ENCODE results near the gene ZNF587. TPM values are rescaled to one million over a fixed set of nuclear protein-coding genes. Genes with fewer than 3 reads are reported as not detected.
A peak's percentile ranks its signal among the peaks of the same experiment; 100 is the strongest.

Gene ZNF587
- total RNA-seq, 1 experiment from 2014 or later = 25.9 TPM

- H3K79me2 ChIP-seq (ENCODE audit: insufficient read depth, low read length) = peaks cover 53% of the 10 kb centered on the region
- no peak overlapping the region for H2AFZ ChIP-seq (ENCODE audit: low read depth, low read length, poor library complexity, severe bottlenecking)
- peaks cover 0 to 25% of the 10 kb centered on the region in 2 experiments; a peak in 3 of 4 replicates for H3K4me1 ChIP-seq (ENCODE audit: control insufficient read depth in 1 of 2, insufficient read depth in 2 of 2, low read length in 2 of 2)
- ATAC-seq = no peak
- H3K36me3 ChIP-seq (ENCODE audit: control insufficient read depth in 1 of 2, insufficient read depth in 2 of 2, low read length in 2 of 2) = peaks cover 0 to 5% of the 10 kb centered on the region in 2 experiments; a peak in 2 of 4 replicates
- CTCF ChIA-PET = no interaction called here
- no peaks in the 10 kb centered on the region for H4K20me1 ChIP-seq (ENCODE audit: insufficient read depth)
- POLR2A ChIA-PET = no interaction called here
- H3K9me2 ChIP-seq (ENCODE audit: insufficient read depth) = no peaks in the 10 kb centered on the region
- no peak for TF ChIP-seq CTCF (IDR thresholded peaks at IDR 0.05 in 2 of 3, conservative IDR thresholded peaks at IDR 0.05 in 1 of 3; ENCODE audit: borderline replicate concordance in 1 of 3, insufficient read depth in 1 of 3, low read depth in 2 of 3, low read length in 2 of 3)
- TF ChIP-seq TCF7L2 (IDR thresholded peaks at IDR 0.05; ENCODE audit: borderline replicate concordance, extremely low read depth, insufficient read depth, insufficient read length) = no peak
- no peak for TF ChIP-seq EGR1 (IDR thresholded peaks at IDR 0.05; ENCODE audit: low read depth)
- TF ChIP-seq POLR2A (IDR thresholded peaks at IDR 0.05; ENCODE audit: borderline replicate concordance, extremely low read depth, insufficient read depth, insufficient read length) = no peak
- TF ChIP-seq FOSL1 (IDR thresholded peaks at IDR 0.05; ENCODE audit: low read depth) = no peak
- no peak for TF ChIP-seq REST (IDR thresholded peaks at IDR 0.05; ENCODE audit: low read depth)
- no peak for TF ChIP-seq POLR2AphosphoS5 (IDR thresholded peaks at IDR 0.05; ENCODE audit: low read depth, low read length)
- TF ChIP-seq MAX (IDR thresholded peaks at IDR 0.05) = no peak
- no peak for TF ChIP-seq ELF1 (IDR thresholded peaks at IDR 0.05; ENCODE audit: borderline replicate concordance, low read depth)
- no peak for TF ChIP-seq CBX3 (IDR thresholded peaks at IDR 0.05; ENCODE audit: low read depth)
- no peak for TF ChIP-seq ZFX (IDR thresholded peaks at IDR 0.05)
- no peak for TF ChIP-seq SRF (IDR thresholded peaks at IDR 0.05; ENCODE audit: low read depth)
- no peak for TF ChIP-seq EZH2phosphoT487 (IDR thresholded peaks at IDR 0.05; ENCODE audit: borderline replicate concordance)
- no peak for TF ChIP-seq JUND (IDR thresholded peaks at IDR 0.05)
- no peak for TF ChIP-seq RAD21 (IDR thresholded peaks at IDR 0.05; ENCODE audit: low read depth)
- no peak for TF ChIP-seq EZH2 (IDR thresholded peaks at IDR 0.05)
- no peak for TF ChIP-seq ATF3 (IDR thresholded peaks at IDR 0.05)
- TF ChIP-seq ZNF274 (IDR thresholded peaks at IDR 0.05; ENCODE audit: low read depth, low read length) = no peak
- no peak for TF ChIP-seq SIN3A (IDR thresholded peaks at IDR 0.05; ENCODE audit: low read depth)
- no peak for TF ChIP-seq YY1 (IDR thresholded peaks at IDR 0.05; ENCODE audit: extremely low read depth, insufficient replicate concordance, low read depth, low read length)
- no peak overlapping the region for H3K27ac ChIP-seq (ENCODE audit: low read depth, low read length)
- H3K4me3 ChIP-seq (replicated peaks in 1 of 2; ENCODE audit: low read depth in 1 of 2, low read length in 2 of 2) = no peak overlapping the region
- intact Hi-C loops (cut with micrococcal nuclease) = loop anchor here (5.0 kb wide), 1 partner anchor 136 kb away; the partner anchor contains the start of gene ZNF551
- H3K27me3 ChIP-seq (ENCODE audit: insufficient read depth, low read length) = no peaks in the 10 kb centered on the region
- no peaks in the 10 kb centered on the region for H3K9me3 ChIP-seq (ENCODE audit: control insufficient read depth in 1 of 2, insufficient read depth in 1 of 2, low read depth in 1 of 2, low read length in 2 of 2)
- peak overlapping the region; percentile 85 for H3K4me2 ChIP-seq (ENCODE audit: low read length)
- no peak overlapping the region for H3K9ac ChIP-seq (ENCODE audit: low read length)
- RAD21 ChIA-PET (ENCODE audit: low non-redundant PET in 1 of 2, low total read pairs in 2 of 2, uncharacterized antibody in 2 of 2, unreplicated experiment in 2 of 2) = no interaction called here
- no TSS peak for BruUV-seq (replicated peaks)
- no peak for DNase-seq (ENCODE audit: low read depth, low spot score)
Measured at GRCh38 chr19:57818378-57818777, 31.3 kb upstream of the ZNF587 start.

All from HCT116 (cell line).